HEK293 (cell line): Measurements from ENCODE around the gene DIO1.

ENCODE experiments used
- ATF2 ChIP-seq: fragments of 450-650 bp; formaldehyde crosslinking; IDR thresholded peaks from 2 replicates; pipeline ENCODE4 v1.5.1; 2016; ENCODE audit warnings: missing biosample characterization, missing genetic modification characterization, low read depth
- BCL11A ChIP-seq: fragments of 450-650 bp; formaldehyde crosslinking; IDR thresholded peaks from 2 replicates; pipeline ENCODE4 v1.5.1; 2016; ENCODE audit warnings: low read depth, missing biosample characterization, missing genetic modification characterization
- ELK4 ChIP-seq: IDR thresholded peaks from 2 replicates; pipeline ENCODE4 v1.6.1; 2011; ENCODE audit warnings: mild to moderate bottlenecking, low read depth, low read length, borderline replicate concordance
- TCF7L2 ChIP-seq: IDR thresholded peaks from 2 replicates; pipeline ENCODE4 v1.6.1; 2011; ENCODE audit warnings: low read depth, mild to moderate bottlenecking, inconsistent platforms, low read length, moderate library complexity, borderline replicate concordance
- TSHZ1 ChIP-seq: fragments of 450-650 bp; formaldehyde crosslinking; IDR thresholded peaks from 2 replicates; pipeline ENCODE4 v1.5.1; 2016; ENCODE audit warnings: missing biosample characterization, missing genetic modification characterization, borderline replicate concordance
- ZNF10 ChIP-seq: fragments of 450-650 bp; formaldehyde crosslinking; IDR thresholded peaks from 2 replicates; pipeline ENCODE4 v1.5.1; 2017; ENCODE audit warnings: missing biosample characterization, missing genetic modification characterization
- TF ChIP-seq, protein P1 (sequence below): fragments of 450-650 bp; formaldehyde crosslinking; IDR thresholded peaks from 2 replicates; pipeline ENCODE4 v1.5.1; 2016; ENCODE audit warnings: missing biosample characterization, missing genetic modification characterization
- TF ChIP-seq, protein P2 (sequence below): fragments of 450-650 bp; formaldehyde crosslinking; IDR thresholded peaks from 2 replicates; pipeline ENCODE4 v1.5.1; 2017; ENCODE audit warnings: missing biosample characterization, missing genetic modification characterization

GRCh38 chr1:53927376-53927881, 33.4 kb downstream of the DIO1 start:
- no peak for TF ChIP-seq TSHZ1 (tag by site-specific recombination)
- TF ChIP-seq, protein P1, sequence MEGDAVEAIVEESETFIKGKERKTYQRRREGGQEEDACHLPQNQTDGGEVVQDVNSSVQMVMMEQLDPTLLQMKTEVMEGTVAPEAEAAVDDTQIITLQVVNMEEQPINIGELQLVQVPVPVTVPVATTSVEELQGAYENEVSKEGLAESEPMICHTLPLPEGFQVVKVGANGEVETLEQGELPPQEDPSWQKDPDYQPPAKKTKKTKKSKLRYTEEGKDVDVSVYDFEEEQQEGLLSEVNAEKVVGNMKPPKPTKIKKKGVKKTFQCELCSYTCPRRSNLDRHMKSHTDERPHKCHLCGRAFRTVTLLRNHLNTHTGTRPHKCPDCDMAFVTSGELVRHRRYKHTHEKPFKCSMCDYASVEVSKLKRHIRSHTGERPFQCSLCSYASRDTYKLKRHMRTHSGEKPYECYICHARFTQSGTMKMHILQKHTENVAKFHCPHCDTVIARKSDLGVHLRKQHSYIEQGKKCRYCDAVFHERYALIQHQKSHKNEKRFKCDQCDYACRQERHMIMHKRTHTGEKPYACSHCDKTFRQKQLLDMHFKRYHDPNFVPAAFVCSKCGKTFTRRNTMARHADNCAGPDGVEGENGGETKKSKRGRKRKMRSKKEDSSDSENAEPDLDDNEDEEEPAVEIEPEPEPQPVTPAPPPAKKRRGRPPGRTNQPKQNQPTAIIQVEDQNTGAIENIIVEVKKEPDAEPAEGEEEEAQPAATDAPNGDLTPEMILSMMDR, result no peak
- TF ChIP-seq ELK4, result no peak
- TF ChIP-seq ATF2, result no peak
- TF ChIP-seq TCF7L2, result no peak
- no peak for TF ChIP-seq ZNF10 (tag by site-specific recombination)
- no peak for TF ChIP-seq BCL11A
- TF ChIP-seq, protein P2, sequence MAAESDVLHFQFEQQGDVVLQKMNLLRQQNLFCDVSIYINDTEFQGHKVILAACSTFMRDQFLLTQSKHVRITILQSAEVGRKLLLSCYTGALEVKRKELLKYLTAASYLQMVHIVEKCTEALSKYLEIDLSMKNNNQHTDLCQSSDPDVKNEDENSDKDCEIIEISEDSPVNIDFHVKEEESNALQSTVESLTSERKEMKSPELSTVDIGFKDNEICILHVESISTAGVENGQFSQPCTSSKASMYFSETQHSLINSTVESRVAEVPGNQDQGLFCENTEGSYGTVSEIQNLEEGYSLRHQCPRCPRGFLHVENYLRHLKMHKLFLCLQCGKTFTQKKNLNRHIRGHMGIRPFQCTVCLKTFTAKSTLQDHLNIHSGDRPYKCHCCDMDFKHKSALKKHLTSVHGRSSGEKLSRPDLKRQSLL (tag by site-specific recombination), result no peak
